ENCODE data around the gene ANTXRL.
"Not testable (repeated sequence)": the region's sequence is repeated elsewhere in the genome, so short reads cannot be mapped to it uniquely, and the experiment has no call there.

- TF ChIP-seq, protein P1, sequence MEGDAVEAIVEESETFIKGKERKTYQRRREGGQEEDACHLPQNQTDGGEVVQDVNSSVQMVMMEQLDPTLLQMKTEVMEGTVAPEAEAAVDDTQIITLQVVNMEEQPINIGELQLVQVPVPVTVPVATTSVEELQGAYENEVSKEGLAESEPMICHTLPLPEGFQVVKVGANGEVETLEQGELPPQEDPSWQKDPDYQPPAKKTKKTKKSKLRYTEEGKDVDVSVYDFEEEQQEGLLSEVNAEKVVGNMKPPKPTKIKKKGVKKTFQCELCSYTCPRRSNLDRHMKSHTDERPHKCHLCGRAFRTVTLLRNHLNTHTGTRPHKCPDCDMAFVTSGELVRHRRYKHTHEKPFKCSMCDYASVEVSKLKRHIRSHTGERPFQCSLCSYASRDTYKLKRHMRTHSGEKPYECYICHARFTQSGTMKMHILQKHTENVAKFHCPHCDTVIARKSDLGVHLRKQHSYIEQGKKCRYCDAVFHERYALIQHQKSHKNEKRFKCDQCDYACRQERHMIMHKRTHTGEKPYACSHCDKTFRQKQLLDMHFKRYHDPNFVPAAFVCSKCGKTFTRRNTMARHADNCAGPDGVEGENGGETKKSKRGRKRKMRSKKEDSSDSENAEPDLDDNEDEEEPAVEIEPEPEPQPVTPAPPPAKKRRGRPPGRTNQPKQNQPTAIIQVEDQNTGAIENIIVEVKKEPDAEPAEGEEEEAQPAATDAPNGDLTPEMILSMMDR (IDR thresholded peaks at IDR 0.05; ENCODE audit: insufficient read depth, low read length), result not testable (repeated sequence)
- not testable (repeated sequence) for TF ChIP-seq GABPA (IDR thresholded peaks at IDR 0.05; ENCODE audit: low read depth); SPI1 (IDR thresholded peaks at IDR 0.05; ENCODE audit: borderline replicate concordance, low read depth)
These were observed 90.9 kb downstream of the ANTXRL start for GRCh38 chr10:46377651-46378050.

Measured in HL-60 (cell line).